RWPE1 (cell line): Measurements from ENCODE around the gene MARCHF3.
"Not testable (repeated sequence)": the region's sequence is repeated elsewhere in the genome, so short reads cannot be mapped to it uniquely, and the experiment has no call there.

Experiments
- CTCF ChIA-PET: fragments of 350-600 bp; sonication (Branson Sonifier 250); formaldehyde crosslinking; extraction: SDS; loops from one replicate; lab custom pipeline; 2021; lab: Yijun Ruan, JAX
- POLR2A ChIA-PET: fragments of 400-600 bp; formaldehyde crosslinking; extraction: SDS; loops from one replicate; lab custom pipeline; 2020; ENCODE audit warnings: antibody characterized with exemption; ENCODE audit not compliant: low non-redundant PET; lab: Yijun Ruan, JAX
- DNase-seq: peaks from one replicate; pipeline ENCODE4 v3.0.0; 2012; ENCODE audit warnings: low spot score
- H3K27ac ChIP-seq: fragments of 450-650 bp; 2 replicates; pipeline ENCODE4 v1.5.1; 2017
- TF ChIP-seq, protein P1 (sequence below): fragments of 450-650 bp; conservative IDR thresholded peaks from 2 replicates; pipeline ENCODE4 v1.5.1; 2017; ENCODE audit warnings: low read depth, mild to moderate bottlenecking

Gene MARCHF3

DNA sequence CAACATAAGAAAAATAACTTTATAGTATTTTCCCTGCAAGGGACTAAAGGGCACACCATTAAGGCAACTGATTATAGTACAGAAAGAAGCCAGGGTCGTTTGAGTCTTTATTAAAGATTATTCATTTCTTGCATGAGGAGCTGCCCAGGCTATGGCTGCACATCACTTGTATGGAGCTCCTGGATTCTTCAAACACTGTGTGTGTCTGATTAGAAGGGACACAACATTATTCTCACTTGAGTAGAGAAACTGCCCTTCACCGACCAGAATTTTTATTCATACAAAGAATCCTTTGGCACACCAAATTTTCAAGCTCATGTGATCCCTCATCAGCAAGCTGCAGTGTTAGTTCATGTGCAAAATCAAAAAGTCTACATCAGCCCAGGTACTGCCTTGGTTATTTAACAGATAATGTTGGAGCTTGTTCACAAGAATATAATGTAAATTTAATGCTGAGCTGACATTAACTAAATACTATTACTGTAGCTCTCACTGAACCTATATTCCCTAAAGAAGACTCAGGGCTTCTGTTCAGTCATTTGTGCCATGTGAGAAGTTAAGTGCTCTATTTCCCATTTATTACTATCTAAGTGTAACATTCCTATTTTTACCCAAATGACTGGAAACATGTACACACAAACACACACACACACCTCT lies 33.0 kb upstream of the MARCHF3 start:
- POLR2A ChIA-PET: no interaction called here
- no peak overlapping the region for H3K27ac ChIP-seq
- TF ChIP-seq, protein P1, sequence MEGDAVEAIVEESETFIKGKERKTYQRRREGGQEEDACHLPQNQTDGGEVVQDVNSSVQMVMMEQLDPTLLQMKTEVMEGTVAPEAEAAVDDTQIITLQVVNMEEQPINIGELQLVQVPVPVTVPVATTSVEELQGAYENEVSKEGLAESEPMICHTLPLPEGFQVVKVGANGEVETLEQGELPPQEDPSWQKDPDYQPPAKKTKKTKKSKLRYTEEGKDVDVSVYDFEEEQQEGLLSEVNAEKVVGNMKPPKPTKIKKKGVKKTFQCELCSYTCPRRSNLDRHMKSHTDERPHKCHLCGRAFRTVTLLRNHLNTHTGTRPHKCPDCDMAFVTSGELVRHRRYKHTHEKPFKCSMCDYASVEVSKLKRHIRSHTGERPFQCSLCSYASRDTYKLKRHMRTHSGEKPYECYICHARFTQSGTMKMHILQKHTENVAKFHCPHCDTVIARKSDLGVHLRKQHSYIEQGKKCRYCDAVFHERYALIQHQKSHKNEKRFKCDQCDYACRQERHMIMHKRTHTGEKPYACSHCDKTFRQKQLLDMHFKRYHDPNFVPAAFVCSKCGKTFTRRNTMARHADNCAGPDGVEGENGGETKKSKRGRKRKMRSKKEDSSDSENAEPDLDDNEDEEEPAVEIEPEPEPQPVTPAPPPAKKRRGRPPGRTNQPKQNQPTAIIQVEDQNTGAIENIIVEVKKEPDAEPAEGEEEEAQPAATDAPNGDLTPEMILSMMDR: no peak
- CTCF ChIA-PET: interaction anchor here (0.7 kb wide), 1 partner anchor 405 kb away, joined by 3 read pairs; no protein-coding TSS in a partner anchor
- DNase-seq: no peak

DNA sequence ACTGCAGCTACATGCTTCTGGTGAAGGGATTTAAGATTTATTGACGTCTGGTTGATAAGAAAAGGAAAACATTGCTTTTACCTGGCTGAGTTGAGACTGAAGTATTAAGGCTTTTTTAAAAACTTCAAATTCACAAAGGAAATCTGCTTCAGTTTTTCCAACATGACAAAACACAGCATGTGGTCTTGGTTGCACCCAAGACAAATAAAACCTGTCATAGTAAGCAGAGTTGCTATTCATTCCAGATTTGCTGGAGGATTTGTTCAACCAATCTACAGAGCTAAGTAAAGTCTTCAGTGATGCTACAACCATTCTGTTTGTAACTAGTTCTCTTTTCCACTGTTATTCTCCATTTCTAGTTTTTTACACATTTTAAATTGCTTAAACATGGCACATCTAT lies 31.6 kb upstream of the MARCHF3 start:
- ChIA-PET POLR2A (no interaction called here), CTCF (no interaction called here)
- H3K27ac ChIP-seq: no peak overlapping the region
- no peak for DNase-seq
- TF ChIP-seq, protein P1: no peak

DNA sequence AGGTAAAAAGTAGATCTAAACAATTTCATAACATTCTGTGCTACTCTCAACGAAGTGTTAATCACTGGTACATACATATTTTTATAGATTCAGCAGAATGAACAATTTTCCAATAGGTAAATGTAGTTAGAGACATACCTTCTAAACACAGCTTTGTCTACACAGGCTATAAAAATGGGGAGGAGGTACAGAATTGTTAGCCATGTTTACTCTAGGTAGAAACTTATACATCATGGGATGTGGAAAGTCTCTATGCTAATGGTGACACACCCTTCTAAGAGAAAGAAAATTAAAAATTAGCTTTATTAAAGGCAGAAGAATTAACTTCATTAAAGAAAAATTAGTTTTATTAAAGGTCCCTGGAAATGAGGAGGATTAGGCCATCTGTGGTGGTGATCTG lies 31.2 kb upstream of the MARCHF3 start:
- TF ChIP-seq, protein P1: no peak
- POLR2A ChIA-PET: no interaction called here
- no peak for DNase-seq
- CTCF ChIA-PET: interaction anchor here (0.6 kb wide), 1 partner anchor 9 kb away, joined by 4 read pairs; no protein-coding TSS in a partner anchor
- no peak overlapping the region for H3K27ac ChIP-seq

DNA sequence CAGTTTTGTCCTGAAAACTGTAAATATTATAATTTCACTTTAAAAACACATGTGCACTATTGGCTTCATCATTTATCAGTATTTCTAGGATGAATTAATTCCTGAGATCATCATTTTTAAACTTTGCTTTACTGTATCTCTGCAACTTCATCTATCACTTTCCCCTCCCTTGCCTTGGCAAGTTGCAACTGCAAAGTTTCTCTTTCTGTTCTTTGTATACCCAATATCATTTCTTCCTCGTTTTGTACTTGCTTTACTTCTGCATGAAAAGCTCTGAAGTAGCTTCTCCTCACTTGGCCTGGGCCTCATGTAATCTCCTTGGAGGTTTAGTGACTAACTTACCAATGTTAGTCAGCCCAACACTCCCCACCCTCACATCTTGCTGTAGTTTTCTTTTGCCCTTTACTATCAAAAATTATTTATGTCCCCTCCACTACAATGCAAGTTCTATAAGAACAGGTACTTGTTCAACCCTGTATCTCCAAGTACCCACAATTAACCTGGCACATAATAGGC lies 30.2 kb upstream of the MARCHF3 start:
- ChIA-PET POLR2A (no interaction called here), CTCF (interaction anchor here (0.6 to 0.7 kb wide), 3 partner anchors 53 to 1991 kb away, joined by 3 to 4 read pairs (median 3); no protein-coding TSS in a partner anchor)
- DNase-seq: no peak
- TF ChIP-seq, protein P1: no peak
- no peak overlapping the region for H3K27ac ChIP-seq

DNA sequence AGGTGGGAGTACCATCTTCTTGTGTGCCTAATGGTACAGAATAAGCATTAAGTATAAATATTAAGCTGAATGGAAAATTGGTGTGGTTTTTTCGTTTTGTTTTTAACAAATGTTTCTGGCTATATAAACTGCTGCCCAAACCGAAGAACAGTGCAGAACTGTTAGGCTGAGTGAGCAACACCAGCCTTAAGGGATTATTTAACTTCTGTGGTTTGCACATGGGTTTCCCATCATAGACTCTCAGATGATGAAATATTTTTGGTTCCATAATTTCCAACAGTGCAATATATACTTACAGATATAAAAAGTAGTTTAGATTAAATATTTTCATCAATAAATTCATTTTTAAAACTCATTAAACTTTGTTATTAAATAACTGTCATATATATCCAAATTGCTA lies 26.5 kb upstream of the MARCHF3 start:
- ChIA-PET CTCF (interaction anchor here (0.6 kb wide), 2 partner anchors 200 to 309 kb away, joined by 4 to 6 read pairs; no protein-coding TSS in a partner anchor), POLR2A (interaction anchor here (0.5 kb wide), 1 partner anchor 1070 kb away, joined by 4 read pairs; no protein-coding TSS in a partner anchor)
- H3K27ac ChIP-seq: no peak overlapping the region
- no peak for DNase-seq
- TF ChIP-seq, protein P1: no peak

DNA sequence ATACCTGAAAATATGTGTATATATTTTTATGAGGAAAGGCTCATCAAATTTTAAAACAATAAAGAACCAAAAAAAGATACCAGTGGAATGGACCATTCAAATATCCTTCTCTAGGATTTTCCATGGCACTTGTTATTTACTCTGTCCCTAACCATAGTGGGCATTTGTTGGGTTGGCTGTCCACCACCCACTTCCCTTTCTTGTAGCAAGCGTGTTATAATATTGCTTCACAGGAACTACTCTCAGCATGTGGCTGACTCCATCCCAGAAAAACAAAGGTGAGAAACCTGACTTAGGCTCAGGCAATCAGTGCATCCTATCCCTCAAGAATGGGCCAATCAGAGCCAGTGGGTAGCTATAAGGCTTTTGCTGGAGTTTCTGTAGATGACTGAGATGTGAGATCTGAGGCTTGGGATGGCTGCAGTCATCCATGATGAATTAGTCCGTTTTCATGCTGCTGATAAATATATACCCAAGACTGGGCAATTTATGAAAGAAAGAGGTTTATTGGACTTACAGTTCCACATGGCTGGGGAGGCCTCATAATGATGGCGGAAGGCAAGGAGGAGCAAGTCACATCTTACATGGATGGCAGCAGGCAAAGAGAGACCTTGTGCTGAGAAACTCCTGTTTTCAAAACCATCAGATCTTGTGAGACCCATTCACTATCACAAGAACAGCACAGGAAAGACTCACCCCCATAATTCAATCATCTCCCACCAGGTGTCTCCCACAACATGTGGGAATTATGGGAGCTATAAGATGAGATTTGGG lies 25.7 kb upstream of the MARCHF3 start:
- ChIA-PET CTCF (interaction anchor here (0.6 kb wide), 2 partner anchors 200 to 310 kb away, joined by 4 to 6 read pairs; no protein-coding TSS in a partner anchor), POLR2A (no interaction called here)
- H3K27ac ChIP-seq: no peak overlapping the region
- DNase-seq: no peak
- TF ChIP-seq, protein P1: no peak

DNA sequence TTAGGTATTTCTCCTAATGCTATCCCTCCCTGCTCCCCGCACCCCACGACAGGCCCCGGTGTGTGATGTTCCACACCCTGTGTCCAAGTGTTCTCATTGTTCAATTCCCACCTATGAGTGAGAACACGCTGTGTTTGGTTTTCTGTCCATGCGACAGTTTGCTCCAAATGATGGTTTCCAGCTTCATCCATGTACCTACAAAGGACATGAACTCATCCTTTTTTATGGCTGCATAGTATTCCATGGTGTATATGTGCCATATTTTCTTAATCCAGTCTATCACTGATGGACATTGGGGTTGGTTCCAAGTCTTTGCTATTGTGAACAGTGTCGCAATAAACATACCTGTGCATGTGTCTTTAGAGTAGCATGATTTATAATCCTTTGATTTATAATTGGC lies 23.2 kb upstream of the MARCHF3 start:
- CTCF ChIA-PET, POLR2A ChIA-PET, H3K27ac ChIP-seq, DNase-seq: not testable (repeated sequence)
